ENCODE data around the gene MZT2A. TPM values are rescaled to one million over a fixed set of nuclear protein-coding genes. Genes with fewer than 3 reads are reported as not detected.
A peak's percentile ranks its signal among the peaks of the same experiment; 100 is the strongest.

MZT2A gene
- total and polyA plus RNA-seq, 9 of the 15 experiments (the other 6 are each of a cell fraction or from before 2014, with no cell fraction given): 5.8 to 355 (median 101) TPM

GRCh38 chr2:131492418-131493198, 411 bp upstream of the MZT2A start (continued):
- no peak; the same call in 1 of the 2 replicates for TF ChIP-seq ATF3 (IDR thresholded peaks at IDR 0.05)
- peak; percentile 77 for TF ChIP-seq ATF3 (CRISPR knock-in tag; conservative IDR thresholded peaks at IDR 0.05)
- no peak for TF ChIP-seq SMAD3 (CRISPR knock-in tag; conservative IDR thresholded peaks at IDR 0.05)
- TF ChIP-seq CHD2 (IDR thresholded peaks at IDR 0.05; ENCODE audit: low read depth, low read length): 0 out of 2 replicates have a peak, but pooled peaks have one; percentile 12
- TF ChIP-seq BRF2 (IDR thresholded peaks at IDR 0.05; ENCODE audit: borderline replicate concordance, insufficient read depth, insufficient read length): no peak
- TF ChIP-seq MEF2D (tag; conservative IDR thresholded peaks at IDR 0.05; ENCODE audit: low read depth): no peak
- TF ChIP-seq, protein P1, sequence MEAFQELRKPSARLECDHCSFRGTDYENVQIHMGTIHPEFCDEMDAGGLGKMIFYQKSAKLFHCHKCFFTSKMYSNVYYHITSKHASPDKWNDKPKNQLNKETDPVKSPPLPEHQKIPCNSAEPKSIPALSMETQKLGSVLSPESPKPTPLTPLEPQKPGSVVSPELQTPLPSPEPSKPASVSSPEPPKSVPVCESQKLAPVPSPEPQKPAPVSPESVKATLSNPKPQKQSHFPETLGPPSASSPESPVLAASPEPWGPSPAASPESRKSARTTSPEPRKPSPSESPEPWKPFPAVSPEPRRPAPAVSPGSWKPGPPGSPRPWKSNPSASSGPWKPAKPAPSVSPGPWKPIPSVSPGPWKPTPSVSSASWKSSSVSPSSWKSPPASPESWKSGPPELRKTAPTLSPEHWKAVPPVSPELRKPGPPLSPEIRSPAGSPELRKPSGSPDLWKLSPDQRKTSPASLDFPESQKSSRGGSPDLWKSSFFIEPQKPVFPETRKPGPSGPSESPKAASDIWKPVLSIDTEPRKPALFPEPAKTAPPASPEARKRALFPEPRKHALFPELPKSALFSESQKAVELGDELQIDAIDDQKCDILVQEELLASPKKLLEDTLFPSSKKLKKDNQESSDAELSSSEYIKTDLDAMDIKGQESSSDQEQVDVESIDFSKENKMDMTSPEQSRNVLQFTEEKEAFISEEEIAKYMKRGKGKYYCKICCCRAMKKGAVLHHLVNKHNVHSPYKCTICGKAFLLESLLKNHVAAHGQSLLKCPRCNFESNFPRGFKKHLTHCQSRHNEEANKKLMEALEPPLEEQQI (IDR thresholded peaks at IDR 0.05): no peak
- TF ChIP-seq MXI1 (IDR thresholded peaks at IDR 0.05; ENCODE audit: low read depth, low read length): peak; percentile 58; the same call in 1 of the 2 replicates
- TF ChIP-seq, protein P2, sequence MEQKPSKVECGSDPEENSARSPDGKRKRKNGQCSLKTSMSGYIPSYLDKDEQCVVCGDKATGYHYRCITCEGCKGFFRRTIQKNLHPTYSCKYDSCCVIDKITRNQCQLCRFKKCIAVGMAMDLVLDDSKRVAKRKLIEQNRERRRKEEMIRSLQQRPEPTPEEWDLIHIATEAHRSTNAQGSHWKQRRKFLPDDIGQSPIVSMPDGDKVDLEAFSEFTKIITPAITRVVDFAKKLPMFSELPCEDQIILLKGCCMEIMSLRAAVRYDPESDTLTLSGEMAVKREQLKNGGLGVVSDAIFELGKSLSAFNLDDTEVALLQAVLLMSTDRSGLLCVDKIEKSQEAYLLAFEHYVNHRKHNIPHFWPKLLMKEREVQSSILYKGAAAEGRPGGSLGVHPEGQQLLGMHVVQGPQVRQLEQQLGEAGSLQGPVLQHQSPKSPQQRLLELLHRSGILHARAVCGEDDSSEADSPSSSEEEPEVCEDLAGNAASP (IDR thresholded peaks at IDR 0.05): no peak
- TF ChIP-seq, protein P3, sequence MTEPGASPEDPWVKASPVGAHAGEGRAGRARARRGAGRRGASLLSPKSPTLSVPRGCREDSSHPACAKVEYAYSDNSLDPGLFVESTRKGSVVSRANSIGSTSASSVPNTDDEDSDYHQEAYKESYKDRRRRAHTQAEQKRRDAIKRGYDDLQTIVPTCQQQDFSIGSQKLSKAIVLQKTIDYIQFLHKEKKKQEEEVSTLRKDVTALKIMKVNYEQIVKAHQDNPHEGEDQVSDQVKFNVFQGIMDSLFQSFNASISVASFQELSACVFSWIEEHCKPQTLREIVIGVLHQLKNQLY (CRISPR knock-in tag; conservative IDR thresholded peaks at IDR 0.05): no peak
- no peak for TF ChIP-seq PYGO2 (tag; IDR thresholded peaks at IDR 0.05)
- TF ChIP-seq RAD21 (CRISPR knock-in tag; conservative IDR thresholded peaks at IDR 0.05 in 1 of 2, IDR thresholded peaks at IDR 0.05 in 1 of 2): peak in 1 of 2 experiments; percentile 33; a peak in 2 of 4 replicates
- TF ChIP-seq, protein P4, sequence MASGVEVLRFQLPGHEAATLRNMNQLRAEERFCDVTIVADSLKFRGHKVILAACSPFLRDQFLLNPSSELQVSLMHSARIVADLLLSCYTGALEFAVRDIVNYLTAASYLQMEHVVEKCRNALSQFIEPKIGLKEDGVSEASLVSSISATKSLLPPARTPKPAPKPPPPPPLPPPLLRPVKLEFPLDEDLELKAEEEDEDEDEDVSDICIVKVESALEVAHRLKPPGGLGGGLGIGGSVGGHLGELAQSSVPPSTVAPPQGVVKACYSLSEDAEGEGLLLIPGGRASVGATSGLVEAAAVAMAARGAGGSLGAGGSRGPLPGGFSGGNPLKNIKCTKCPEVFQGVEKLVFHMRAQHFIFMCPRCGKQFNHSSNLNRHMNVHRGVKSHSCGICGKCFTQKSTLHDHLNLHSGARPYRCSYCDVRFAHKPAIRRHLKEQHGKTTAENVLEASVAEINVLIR (CRISPR knock-in tag; IDR thresholded peaks at IDR 0.05): peak; percentile 93
- no peak for TF ChIP-seq SMARCC2 (IDR thresholded peaks at IDR 0.05; ENCODE audit: low read depth)
- no peak for TF ChIP-seq PCBP1 (IDR thresholded peaks at IDR 0.05; ENCODE audit: low read depth, low read length, poor library complexity, severe bottlenecking)
- TF ChIP-seq ZBTB9 (CRISPR knock-in tag; IDR thresholded peaks at IDR 0.05): no peak
- no peak for TF ChIP-seq ARID2 (IDR thresholded peaks at IDR 0.05)

Measured in K562 (cell line).